ENCODE measurements around the gene SHBG. TPM values are rescaled to one million over a fixed set of nuclear protein-coding genes. Genes with fewer than 3 reads are reported as not detected.
A peak's percentile ranks its signal among the peaks of the same experiment; 100 is the strongest.

The SHBG gene
- total and polyA plus RNA-seq, 2 donors (not counting 1 experiment from before 2014, with no cell fraction given): 0.33 to 0.45 TPM

DNA sequence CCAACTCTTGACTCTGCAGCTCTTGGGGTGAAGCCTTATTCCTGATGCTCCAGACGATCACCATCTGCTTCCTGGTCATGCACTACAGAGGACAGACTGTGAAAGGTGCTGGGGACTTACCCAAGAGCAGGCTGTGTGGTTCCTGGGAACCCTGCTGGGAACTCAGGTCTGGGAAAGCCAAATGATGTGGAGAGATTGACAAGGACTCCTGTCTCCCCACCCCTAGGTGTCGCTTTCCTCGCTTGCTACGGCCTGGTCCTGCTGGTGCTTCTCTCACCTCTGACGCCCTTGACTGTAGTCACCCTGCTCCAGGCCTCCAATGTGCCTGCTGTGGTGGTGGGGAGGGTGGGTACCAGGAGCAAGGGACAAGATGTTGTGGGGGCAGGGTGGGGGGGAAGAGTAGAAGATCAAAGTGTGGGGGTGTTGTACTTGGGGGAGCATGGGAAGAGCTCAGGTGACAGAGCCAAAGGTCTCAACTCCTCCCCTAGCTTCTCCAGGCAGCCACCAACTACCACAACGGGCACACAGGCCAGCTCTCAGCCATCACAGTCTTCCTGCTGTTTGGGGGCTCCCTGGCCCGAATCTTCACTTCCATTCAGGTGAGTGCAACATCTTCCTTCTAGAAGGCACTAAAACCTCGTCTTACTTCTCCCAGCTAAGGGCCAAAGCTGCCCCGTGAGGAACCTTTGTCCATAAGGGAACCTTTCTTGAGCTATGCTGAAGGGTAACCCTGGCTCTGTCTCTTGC lies 43.1 kb upstream of the SHBG start:
- Histone ChIP-seq H3K9ac (ENCODE audit: insufficient read depth, low read length) (no peak overlapping the region), H3K36me3 (ENCODE audit: control insufficient read depth, insufficient read depth, low read length) (peaks cover 15% of the 10 kb centered on the region), H2AFZ (ENCODE audit: low read length) (no peak overlapping the region), H3K79me2 (ENCODE audit: control insufficient read depth, insufficient read depth, low read length) (peaks cover 36% of the 10 kb centered on the region), H3K4me3 (replicated peaks in 1 of 4; ENCODE audit: control extremely low read depth in 1 of 4, insufficient read depth in 1 of 4, low read depth in 3 of 4, low read length in 4 of 4) (no peak overlapping the region), H3K9me3 (ENCODE audit: control insufficient read depth, insufficient read depth, low read depth, low read length) (no peaks in the 10 kb centered on the region), H3K27ac (ENCODE audit: insufficient read depth, low read length) (peak overlapping the region; percentile 73), H3K4me2 (ENCODE audit: extremely low read depth, insufficient read depth, low read length) (peak overlapping the region; percentile 66), H4K20me1 (ENCODE audit: control insufficient read depth, extremely low read depth, insufficient read depth, low read length) (no peaks in the 10 kb centered on the region), H3K27me3 (ENCODE audit: control insufficient read depth, insufficient read depth, low read length) (no peaks in the 10 kb centered on the region), H3K4me1 (ENCODE audit: control insufficient read depth, extremely low read depth, insufficient read depth, low read length) (peaks cover 58% of the 10 kb centered on the region)
- peak in 1 of 2 donors; percentile 14 for TF ChIP-seq CTCF (conservative IDR thresholded peaks at IDR 0.05 in 1 of 2, IDR thresholded peaks at IDR 0.05 in 1 of 2; ENCODE audit: low read depth in 1 of 2, low read length in 2 of 2)
- TF ChIP-seq EZH2 (IDR thresholded peaks at IDR 0.05; ENCODE audit: low read length, missing control alignments): no peak
- DNase-seq (ENCODE audit: low read depth in 2 of 2): no peak

DNA sequence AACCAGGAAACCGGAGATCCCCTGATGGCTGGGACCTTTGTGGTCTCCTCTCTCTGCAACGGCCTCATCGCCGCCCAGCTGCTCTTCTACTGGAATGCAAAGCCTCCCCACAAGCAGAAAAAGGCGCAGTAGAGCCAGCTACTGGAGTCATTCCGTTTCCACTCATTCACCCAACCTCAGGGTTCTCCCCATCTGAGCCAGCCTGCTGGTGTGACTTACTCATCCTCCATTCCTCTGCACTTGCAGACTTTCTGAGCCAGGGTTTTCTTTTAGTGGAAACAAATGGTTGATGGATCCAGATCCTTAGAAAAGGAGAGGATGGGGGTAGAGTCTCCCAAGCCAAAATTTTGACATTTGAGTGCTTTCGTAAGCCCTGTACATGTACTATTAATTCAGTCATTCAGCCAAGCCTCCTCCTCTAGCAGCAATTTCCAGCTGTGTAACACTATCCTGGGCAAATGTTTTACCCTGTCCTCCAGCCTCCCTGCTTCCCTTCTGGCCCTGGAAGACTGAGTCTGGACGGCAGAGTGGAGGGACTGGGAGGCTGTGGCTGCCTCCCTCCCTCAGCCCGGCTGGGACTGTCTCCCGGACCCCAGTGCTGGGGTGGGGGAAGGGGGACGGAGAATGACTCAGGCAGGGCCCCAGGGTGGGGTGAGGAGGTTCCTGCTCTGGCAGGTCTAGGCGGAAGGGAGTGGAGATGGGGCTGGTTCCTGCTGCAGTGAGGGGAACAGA lies 42.3 kb upstream of the SHBG start:
- DNase-seq (ENCODE audit: low read depth in 2 of 2): peak; percentile 91 to 97
- H3K4me3 ChIP-seq (replicated peaks in 1 of 4; ENCODE audit: control extremely low read depth in 1 of 4, insufficient read depth in 1 of 4, low read depth in 3 of 4, low read length in 4 of 4): peak overlapping the region in 1 of 4 experiments; percentile 43
- H3K9me3 ChIP-seq (ENCODE audit: control insufficient read depth, insufficient read depth, low read depth, low read length): no peaks in the 10 kb centered on the region
- H4K20me1 ChIP-seq (ENCODE audit: control insufficient read depth, extremely low read depth, insufficient read depth, low read length): no peaks in the 10 kb centered on the region
- peaks cover 22% of the 10 kb centered on the region for H3K36me3 ChIP-seq (ENCODE audit: control insufficient read depth, insufficient read depth, low read length)
- peaks cover 31% of the 10 kb centered on the region for H3K79me2 ChIP-seq (ENCODE audit: control insufficient read depth, insufficient read depth, low read length)
- H3K9ac ChIP-seq (ENCODE audit: insufficient read depth, low read length): no peak overlapping the region
- H2AFZ ChIP-seq (ENCODE audit: low read length): no peak overlapping the region
- peaks cover 54% of the 10 kb centered on the region for H3K4me1 ChIP-seq (ENCODE audit: control insufficient read depth, extremely low read depth, insufficient read depth, low read length)
- no peaks in the 10 kb centered on the region for H3K27me3 ChIP-seq (ENCODE audit: control insufficient read depth, insufficient read depth, low read length)
- H3K27ac ChIP-seq (ENCODE audit: insufficient read depth, low read length): peak overlapping the region; percentile 78
- H3K4me2 ChIP-seq (ENCODE audit: extremely low read depth, insufficient read depth, low read length): peak overlapping the region; percentile 94
- TF ChIP-seq CTCF (conservative IDR thresholded peaks at IDR 0.05 in 1 of 2, IDR thresholded peaks at IDR 0.05 in 1 of 2; ENCODE audit: low read depth in 1 of 2, low read length in 2 of 2): peak in 1 of 2 donors; percentile 24
- no peak for TF ChIP-seq EZH2 (IDR thresholded peaks at IDR 0.05; ENCODE audit: low read length, missing control alignments)

DNA sequence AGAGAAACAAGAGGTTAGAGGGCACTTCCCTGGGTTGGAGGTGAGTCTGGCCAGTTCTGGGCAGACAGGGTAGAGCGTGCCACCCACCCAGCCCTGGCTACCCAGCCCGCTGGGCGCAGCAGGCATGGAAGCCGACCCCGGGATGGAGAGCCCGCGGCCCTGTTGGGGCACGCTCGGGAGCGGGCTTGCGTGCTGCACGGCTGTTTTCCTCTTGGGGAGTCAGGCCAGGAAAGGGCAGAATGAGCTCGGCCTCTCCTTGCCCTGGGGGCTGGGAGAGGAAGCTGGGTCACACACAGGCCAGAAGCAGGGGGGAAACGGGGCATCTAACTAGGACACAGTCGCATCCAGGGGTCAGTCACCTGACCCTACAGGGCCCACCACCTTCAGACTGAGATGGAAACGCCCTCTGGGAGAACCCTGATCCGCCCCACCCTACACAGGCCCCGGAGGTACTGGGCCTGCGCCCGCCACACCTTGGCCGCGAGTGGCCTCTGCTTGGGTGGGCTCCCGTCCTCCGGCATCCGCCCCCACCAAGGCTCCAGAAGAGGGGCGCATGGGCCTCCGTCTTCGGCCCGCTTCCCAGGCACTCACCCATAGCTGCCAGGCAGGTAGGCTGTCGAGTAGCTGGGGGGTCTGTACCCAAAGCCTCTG lies 41.3 kb upstream of the SHBG start:
- peaks cover 27% of the 10 kb centered on the region for H3K79me2 ChIP-seq (ENCODE audit: control insufficient read depth, insufficient read depth, low read length)
- peak overlapping the region; percentile 94 for H3K4me2 ChIP-seq (ENCODE audit: extremely low read depth, insufficient read depth, low read length)
- peaks cover 27% of the 10 kb centered on the region for H3K36me3 ChIP-seq (ENCODE audit: control insufficient read depth, insufficient read depth, low read length)
- TF ChIP-seq EZH2 (IDR thresholded peaks at IDR 0.05; ENCODE audit: low read length, missing control alignments) (no peak), CTCF (conservative IDR thresholded peaks at IDR 0.05 in 1 of 2, IDR thresholded peaks at IDR 0.05 in 1 of 2; ENCODE audit: low read depth in 1 of 2, low read length in 2 of 2) (no peak)
- H3K4me1 ChIP-seq (ENCODE audit: control insufficient read depth, extremely low read depth, insufficient read depth, low read length): peaks cover 48% of the 10 kb centered on the region
- no peaks in the 10 kb centered on the region for H4K20me1 ChIP-seq (ENCODE audit: control insufficient read depth, extremely low read depth, insufficient read depth, low read length)
- H3K27me3 ChIP-seq (ENCODE audit: control insufficient read depth, insufficient read depth, low read length): no peaks in the 10 kb centered on the region
- peak overlapping the region; percentile 78 for H3K27ac ChIP-seq (ENCODE audit: insufficient read depth, low read length)
- H2AFZ ChIP-seq (ENCODE audit: low read length): no peak overlapping the region
- peak overlapping the region in 3 of 4 experiments; percentile 19 to 43 (median 26) for H3K4me3 ChIP-seq (replicated peaks in 1 of 4; ENCODE audit: control extremely low read depth in 1 of 4, insufficient read depth in 1 of 4, low read depth in 3 of 4, low read length in 4 of 4)
- DNase-seq (ENCODE audit: low read depth in 2 of 2): no peak
- no peaks in the 10 kb centered on the region for H3K9me3 ChIP-seq (ENCODE audit: control insufficient read depth, insufficient read depth, low read depth, low read length)
- H3K9ac ChIP-seq (ENCODE audit: insufficient read depth, low read length): peak overlapping the region; percentile 47

Data from fibroblast of lung (primary cell).